ENCODE results near the gene NPW. TPM values are rescaled to one million over a fixed set of nuclear protein-coding genes. Genes with fewer than 3 reads are reported as not detected.
A peak's percentile ranks its signal among the peaks of the same experiment; 100 is the strongest.

Gene NPW
- total RNA-seq, 1 experiment from 2014 or later, result 7.1 TPM

GRCh38 chr16:2006317-2006716, 13.3 kb upstream of the NPW start:
- Histone ChIP-seq H2BK12ac (ENCODE audit: insufficient read length, low read depth, low read length) (no peak overlapping the region), H2BK15ac (ENCODE audit: low read depth, low read length) (no peak overlapping the region), H3K4me2 (ENCODE audit: insufficient read depth, insufficient read length, low read length) (no peak overlapping the region), H3K18ac (ENCODE audit: insufficient read length, low read depth, low read length) (no peak overlapping the region), H3K4ac (ENCODE audit: low read depth, low read length) (no peak overlapping the region), H3K79me1 (ENCODE audit: insufficient read depth, low read depth, low read length, poor library complexity, severe bottlenecking) (peaks cover 24% of the 10 kb centered on the region), H3K23me2 (ENCODE audit: insufficient read length, low read depth, low read length, poor library complexity, severe bottlenecking) (peaks cover 11% of the 10 kb centered on the region), H3K79me2 (ENCODE audit: insufficient read depth, low read length) (peaks cover 26% of the 10 kb centered on the region; the same call in 1 of the 2 replicates), H4K8ac (replicated peaks; ENCODE audit: insufficient read length, low read depth, low read length) (no peak overlapping the region), H3K27ac (ENCODE audit: insufficient read length, low read depth, low read length) (no peak overlapping the region), H3K4me1 (ENCODE audit: insufficient read depth, low read length) (peaks cover 6% of the 10 kb centered on the region; the same call in 1 of the 2 replicates), H2AFZ (ENCODE audit: low read length) (no peak overlapping the region), H4K5ac (ENCODE audit: insufficient read length, low read depth, low read length) (no peak overlapping the region), H4K20me1 (ENCODE audit: control insufficient read depth, insufficient read depth, insufficient read length) (no peaks in the 10 kb centered on the region), H4K91ac (ENCODE audit: insufficient read length, low read depth, low read length) (no peak overlapping the region), H3K23ac (ENCODE audit: insufficient read length, low read depth, low read length) (no peak overlapping the region), H3K56ac (ENCODE audit: insufficient read length, low read depth, low read length) (no peak overlapping the region), H2BK5ac (ENCODE audit: insufficient read length, low read length) (no peak overlapping the region), H2BK120ac (ENCODE audit: low read depth, low read length, poor library complexity, severe bottlenecking) (no peak overlapping the region), H3T11ph (ENCODE audit: low read length) (no peak overlapping the region), H3K9me3 (ENCODE audit: control insufficient read depth, low read depth, low read length) (no peaks in the 10 kb centered on the region), H3K27me3 (ENCODE audit: insufficient read depth, low read length) (no peaks in the 10 kb centered on the region), H2AK5ac (ENCODE audit: insufficient read length, low read length) (no peak overlapping the region), H3K14ac (ENCODE audit: insufficient read depth, low read length) (no peak overlapping the region; the same call in 1 of the 2 replicates), H3K9ac (ENCODE audit: extremely low read depth, insufficient read length, low read length) (no peak overlapping the region), H2BK20ac (ENCODE audit: low read depth, low read length, poor library complexity, severe bottlenecking) (no peak overlapping the region)
- Mint-ChIP-seq H3K27me3 (ENCODE audit: low read depth) (no peaks in the 10 kb centered on the region; the same call in 1 of the 2 replicates), H3K4me1 (peaks cover 22 to 36% of the 10 kb centered on the region in 2 experiments), H3K4me3 (peak overlapping the region in 1 of 2 experiments; percentile 46; a peak in 2 of 5 replicates), H3K27ac (peak overlapping the region in 1 of 3 experiments; percentile 80; a peak in 3 of 7 replicates), H3K9me3 (no peaks in the 10 kb centered on the region; a peak in 1 of 5 replicates), H3K36me3 (ENCODE audit: insufficient read depth in 1 of 3, low read depth in 3 of 3) (peaks cover 14 to 26% (median 25%) of the 10 kb centered on the region in 3 experiments)
- no CpG with 5 or more reads among the region's 8 CpGs for WGBS (ENCODE audit: extremely low coverage, insufficient read length, low lambda C conversion rate)
- no peak for DNase-seq
- TF ChIP-seq CTCF (conservative IDR thresholded peaks at IDR 0.05), result no peak

Measured in H9 (cell line).